ENCODE measurements around the gene TIGD6. TPM values are rescaled to one million over a fixed set of nuclear protein-coding genes. Genes with fewer than 3 reads are reported as not detected.

TIGD6 gene
- total and polyA plus RNA-seq, 9 of the 15 experiments (the other 6 are each of a cell fraction or from before 2014, with no cell fraction given) = 1.8 to 6.3 (median 3.9) TPM

GRCh38 chr5:149966946-149967345, 33.5 kb downstream of the TIGD6 start:
- 49% methylated on average over 3 of the region's 3 CpGs for WGBS (ENCODE audit: insufficient coverage, low coverage, missing lambda C conversion rate)
- in situ Hi-C loops (cut with MboI) = loop anchor here (10.0 kb wide), 1 partner anchor 112 kb away; no protein-coding TSS in a partner anchor
- Histone ChIP-seq H3K9me3 (replicated peaks; ENCODE audit: control insufficient read depth, insufficient read depth, low read depth, low read length) (no peaks in the 10 kb centered on the region), H3K27ac (ENCODE audit: extremely low read depth, low read depth, low read length) (no peak overlapping the region), H3K9me1 (ENCODE audit: control insufficient read depth, insufficient read depth, low read length) (no peaks in the 10 kb centered on the region), H3K79me2 (ENCODE audit: control insufficient read depth, insufficient read depth, low read length) (no peaks in the 10 kb centered on the region), H3K27me3 (ENCODE audit: control insufficient read depth in 2 of 2, insufficient read depth in 2 of 2, low read length in 2 of 2) (no peaks in the 10 kb centered on the region), H3K4me1 (replicated peaks in 1 of 2; ENCODE audit: control insufficient read depth in 2 of 2, insufficient read depth in 2 of 2, low read length in 2 of 2) (peaks cover 0 to 9% of the 10 kb centered on the region in 2 experiments; a peak in 3 of 5 replicates), H2AFZ (ENCODE audit: low read depth, low read length) (no peak overlapping the region), H3K4me2 (ENCODE audit: insufficient read depth, low read length) (no peak overlapping the region), H4K20me1 (replicated peaks; ENCODE audit: control insufficient read depth, insufficient read depth, low read length) (no peaks in the 10 kb centered on the region), H3K9ac (ENCODE audit: insufficient read depth in 1 of 2, low read depth in 2 of 2, low read length in 2 of 2) (no peak overlapping the region), H3K36me3 (ENCODE audit: control insufficient read depth, insufficient read depth, low read length) (no peaks in the 10 kb centered on the region), H3K4me3 (no peak overlapping the region)
- no peak for TF ChIP-seq SFPQ (IDR thresholded peaks at IDR 0.05; ENCODE audit: low read depth, low read length)
- TF ChIP-seq BCLAF1 (IDR thresholded peaks at IDR 0.05; ENCODE audit: borderline replicate concordance in 1 of 2, control insufficient read depth in 1 of 2, low read depth in 2 of 2, low read length in 1 of 2) = no peak
- TF ChIP-seq DPF2 (IDR thresholded peaks at IDR 0.05) = no peak
- no peak for TF ChIP-seq FOXA1 (IDR thresholded peaks at IDR 0.05; ENCODE audit: borderline replicate concordance)
- TF ChIP-seq BRD4 (IDR thresholded peaks at IDR 0.05) = no peak
- TF ChIP-seq CBX2 (IDR thresholded peaks at IDR 0.05; ENCODE audit: insufficient read depth, low read length, poor library complexity, severe bottlenecking) = no peak
- no peak for TF ChIP-seq KAT8 (IDR thresholded peaks at IDR 0.05; ENCODE audit: low read depth)
- TF ChIP-seq ZNF23 (CRISPR knock-in tag; IDR thresholded peaks at IDR 0.05) = no peak
- TF ChIP-seq PML (IDR thresholded peaks at IDR 0.05; ENCODE audit: low read length) = no peak
- TF ChIP-seq KAT7 (CRISPR knock-in tag; IDR thresholded peaks at IDR 0.05; ENCODE audit: borderline replicate concordance) = no peak
- CTCF ChIA-PET (ENCODE audit: low intra/inter-chr PET ratio) = no interaction called here
- DNase-seq (ENCODE audit: extremely low read depth in 1 of 4, low spot score in 3 of 4) (no peak), FAIRE-seq (no peak), ATAC-seq (no peak)
- POLR2A ChIA-PET = no interaction called here
- no TSS peak for BruUV-seq (replicated peaks)
- intact Hi-C loops (cut with micrococcal nuclease) = no loop called here
